HG03175 (cell line): ENCODE measurements around the gene UTP4.

ENCODE experiments used
- ATAC-seq: cut with Tn5 transposase; IDR thresholded peaks from one replicate; pipeline ENCODE4 v1.9.1; 2021; ENCODE audit warnings: mild to moderate bottlenecking, moderate library complexity; ENCODE audit not compliant: unreplicated experiment

UTP4 gene

GRCh38 chr16:69201291-69201690 lies 68.8 kb downstream of the UTP4 start:
- no peak for ATAC-seq

- ATAC-seq, result no peak
Measured at GRCh38 chr16:69201787-69202186, 69.3 kb downstream of the UTP4 start.

GRCh38 chr16:69204172-69204571 lies 71.7 kb downstream of the UTP4 start:
- no peak for ATAC-seq

- ATAC-seq, result no peak
Measured at GRCh38 chr16:69209735-69210134, 77.3 kb downstream of the UTP4 start.

- no peak for ATAC-seq
Measured at GRCh38 chr16:69217433-69217832, 85.0 kb downstream of the UTP4 start.
